ENCODE measurements around the gene HRK.

HRK gene

GRCh38 chr12:116896411-116896924, 15.2 kb upstream of the HRK start:
- no peak for DNase-seq (ENCODE audit: low read depth)
- H3K4me3 ChIP-seq (ENCODE audit: low read depth, low read length) = no peak overlapping the region
- no peak for TF ChIP-seq MAX (IDR thresholded peaks at IDR 0.05; ENCODE audit: low read depth, low read length)
- no peak for TF ChIP-seq POLR2A (IDR thresholded peaks at IDR 0.05; ENCODE audit: extremely low read depth, insufficient read length)
- TF ChIP-seq MYC (IDR thresholded peaks at IDR 0.05; ENCODE audit: low read depth, low read length) = no peak
- TF ChIP-seq, protein P1, sequence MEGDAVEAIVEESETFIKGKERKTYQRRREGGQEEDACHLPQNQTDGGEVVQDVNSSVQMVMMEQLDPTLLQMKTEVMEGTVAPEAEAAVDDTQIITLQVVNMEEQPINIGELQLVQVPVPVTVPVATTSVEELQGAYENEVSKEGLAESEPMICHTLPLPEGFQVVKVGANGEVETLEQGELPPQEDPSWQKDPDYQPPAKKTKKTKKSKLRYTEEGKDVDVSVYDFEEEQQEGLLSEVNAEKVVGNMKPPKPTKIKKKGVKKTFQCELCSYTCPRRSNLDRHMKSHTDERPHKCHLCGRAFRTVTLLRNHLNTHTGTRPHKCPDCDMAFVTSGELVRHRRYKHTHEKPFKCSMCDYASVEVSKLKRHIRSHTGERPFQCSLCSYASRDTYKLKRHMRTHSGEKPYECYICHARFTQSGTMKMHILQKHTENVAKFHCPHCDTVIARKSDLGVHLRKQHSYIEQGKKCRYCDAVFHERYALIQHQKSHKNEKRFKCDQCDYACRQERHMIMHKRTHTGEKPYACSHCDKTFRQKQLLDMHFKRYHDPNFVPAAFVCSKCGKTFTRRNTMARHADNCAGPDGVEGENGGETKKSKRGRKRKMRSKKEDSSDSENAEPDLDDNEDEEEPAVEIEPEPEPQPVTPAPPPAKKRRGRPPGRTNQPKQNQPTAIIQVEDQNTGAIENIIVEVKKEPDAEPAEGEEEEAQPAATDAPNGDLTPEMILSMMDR (IDR thresholded peaks at IDR 0.05; ENCODE audit: low read depth, low read length) = no peak

- TF ChIP-seq, protein P1 (IDR thresholded peaks at IDR 0.05; ENCODE audit: low read depth, low read length) = no peak
- TF ChIP-seq POLR2A (IDR thresholded peaks at IDR 0.05; ENCODE audit: extremely low read depth, insufficient read length) = no peak
- TF ChIP-seq MYC (IDR thresholded peaks at IDR 0.05; ENCODE audit: low read depth, low read length) = no peak
- no peak for TF ChIP-seq MAX (IDR thresholded peaks at IDR 0.05; ENCODE audit: low read depth, low read length)
Measured at GRCh38 chr12:116894913-116895312, 13.7 kb upstream of the HRK start.

GRCh38 chr12:116892349-116893140, 11.3 kb upstream of the HRK start:
- H3K4me3 ChIP-seq (ENCODE audit: low read depth, low read length) = no peak overlapping the region
- TF ChIP-seq, protein P1 (IDR thresholded peaks at IDR 0.05; ENCODE audit: low read depth, low read length) = no peak
- TF ChIP-seq MYC (IDR thresholded peaks at IDR 0.05; ENCODE audit: low read depth, low read length) (no peak), POLR2A (IDR thresholded peaks at IDR 0.05; ENCODE audit: extremely low read depth, insufficient read length) (no peak), MAX (IDR thresholded peaks at IDR 0.05; ENCODE audit: low read depth, low read length) (no peak)
- no peak for DNase-seq (ENCODE audit: low read depth)

More at GRCh38 chr12:116894913-116895312, 13.7 kb upstream of the HRK start:
- DNase-seq (ENCODE audit: low read depth) = no peak
- no peak overlapping the region for H3K4me3 ChIP-seq (ENCODE audit: low read depth, low read length)

DNA sequence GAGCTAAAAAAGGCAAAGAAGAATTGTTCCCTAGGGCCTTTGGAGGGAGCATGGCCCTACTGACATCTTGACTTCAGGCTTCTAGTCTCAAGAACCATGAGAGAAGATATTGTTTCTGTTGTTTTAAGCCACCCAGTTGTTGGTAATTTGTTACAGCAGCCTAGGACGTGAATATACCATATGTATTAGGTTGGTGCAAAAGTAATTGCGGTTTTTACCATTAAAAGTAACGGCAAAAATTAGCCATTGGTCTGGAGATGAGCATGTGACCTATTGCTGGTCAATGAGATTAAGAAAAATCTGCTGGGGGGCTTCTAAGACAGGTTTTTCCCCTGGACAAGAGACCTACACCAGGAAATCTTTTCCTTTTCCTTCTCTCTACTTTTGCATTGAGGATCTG, 9.8 kb upstream of the HRK start:
- no peak overlapping the region for H3K4me3 ChIP-seq (ENCODE audit: low read depth, low read length)
- TF ChIP-seq POLR2A (IDR thresholded peaks at IDR 0.05; ENCODE audit: extremely low read depth, insufficient read length) (no peak), MAX (IDR thresholded peaks at IDR 0.05; ENCODE audit: low read depth, low read length) (no peak), MYC (IDR thresholded peaks at IDR 0.05; ENCODE audit: low read depth, low read length) (no peak)
- TF ChIP-seq, protein P1 (IDR thresholded peaks at IDR 0.05; ENCODE audit: low read depth, low read length) = no peak
- no peak for DNase-seq (ENCODE audit: low read depth)

DNA sequence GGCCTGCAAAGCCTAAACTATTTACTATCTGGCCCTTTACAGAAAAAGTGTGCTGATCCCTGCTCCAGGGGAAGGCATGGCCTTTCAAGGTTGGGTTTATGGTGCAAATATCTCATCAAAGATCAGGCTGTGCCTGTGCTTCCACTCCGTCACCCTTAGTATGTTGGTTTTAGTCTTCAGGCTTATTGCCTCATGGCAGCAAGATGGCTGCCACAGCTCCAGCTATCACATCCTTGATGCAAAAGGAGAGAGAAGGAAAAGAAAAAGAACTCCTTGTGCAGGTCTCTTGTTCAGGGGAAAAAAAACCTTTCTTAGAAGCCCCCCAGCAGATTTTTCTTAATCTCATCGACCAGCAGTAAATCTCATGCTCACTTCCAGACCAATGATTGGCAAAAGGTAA, 9.1 kb upstream of the HRK start:
- TF ChIP-seq POLR2A (IDR thresholded peaks at IDR 0.05; ENCODE audit: extremely low read depth, insufficient read length) (no peak), MYC (IDR thresholded peaks at IDR 0.05; ENCODE audit: low read depth, low read length) (no peak), MAX (IDR thresholded peaks at IDR 0.05; ENCODE audit: low read depth, low read length) (no peak)
- TF ChIP-seq, protein P1 (IDR thresholded peaks at IDR 0.05; ENCODE audit: low read depth, low read length) = no peak
- DNase-seq (ENCODE audit: low read depth) = no peak
- H3K4me3 ChIP-seq (ENCODE audit: low read depth, low read length) = no peak overlapping the region

Data from NB4 (cell line).